ENCODE measurements around the gene HBS1L. TPM values are rescaled to one million over a fixed set of nuclear protein-coding genes. Genes with fewer than 3 reads are reported as not detected.
"Not testable (repeated sequence)": the region's sequence is repeated elsewhere in the genome, so short reads cannot be mapped to it uniquely, and the experiment has no call there.

HBS1L gene
- total and polyA plus RNA-seq, 8 donors, result 14.3 to 63.5 (median 30.7) TPM

GRCh38 chr6:135064586-135064985 lies 10.0 kb upstream of the HBS1L start:
- intact Hi-C loops (cut with DNase I; ENCODE audit: low total_unique reads), result no loop called here
- Histone ChIP-seq H3K27me3 (no peaks in the 10 kb centered on the region), H3K36me3 (no peaks in the 10 kb centered on the region), H3K9me3 (no peaks in the 10 kb centered on the region), H3K4me1 (no peaks in the 10 kb centered on the region), H3K27ac (no peak overlapping the region), H3K4me3 (no peak overlapping the region)
- TF ChIP-seq POLR2A (IDR thresholded peaks at IDR 0.05) (no peak), CTCF (IDR thresholded peaks at IDR 0.05) (no peak), POLR2AphosphoS5 (IDR thresholded peaks at IDR 0.05) (no peak), EP300 (IDR thresholded peaks at IDR 0.05) (no peak)
- WGBS, 5 donors, result 63 to 77% (median 72%) methylated on average over 1 of the region's 1 CpG
- no peak for DNase-seq

DNA sequence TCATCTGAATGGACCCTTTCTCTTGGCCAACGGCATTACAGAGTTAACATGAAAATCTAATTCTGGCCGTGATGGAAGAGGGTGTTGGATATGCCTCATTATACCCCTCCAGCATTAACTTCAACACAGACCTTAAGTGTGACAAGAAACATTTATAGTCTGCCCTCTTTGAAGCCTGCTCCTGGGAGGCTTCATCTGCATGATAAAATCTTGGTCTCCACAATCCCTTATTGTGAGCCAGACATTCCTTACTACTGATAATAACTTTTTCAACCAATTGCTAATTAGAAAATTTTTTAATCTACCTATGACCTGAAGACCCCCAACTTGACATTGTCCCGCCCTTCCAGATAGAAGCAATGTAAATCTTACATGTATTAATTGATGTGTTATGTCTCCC lies 9.3 kb upstream of the HBS1L start:
- Histone ChIP-seq H3K27me3 (no peaks in the 10 kb centered on the region), H3K27ac (no peak overlapping the region), H3K36me3 (no peaks in the 10 kb centered on the region), H3K4me3 (no peak overlapping the region), H3K9me3 (no peaks in the 10 kb centered on the region), H3K4me1 (no peaks in the 10 kb centered on the region)
- TF ChIP-seq EP300 (IDR thresholded peaks at IDR 0.05) (no peak), CTCF (IDR thresholded peaks at IDR 0.05) (no peak), POLR2AphosphoS5 (IDR thresholded peaks at IDR 0.05) (no peak), POLR2A (IDR thresholded peaks at IDR 0.05) (no peak)
- 79 to 92% (median 86%) methylated on average over 2 to 3 of the region's 3 CpGs for WGBS, 5 donors
- DNase-seq, result no peak
- intact Hi-C loops (cut with DNase I; ENCODE audit: low total_unique reads), result no loop called here

DNA sequence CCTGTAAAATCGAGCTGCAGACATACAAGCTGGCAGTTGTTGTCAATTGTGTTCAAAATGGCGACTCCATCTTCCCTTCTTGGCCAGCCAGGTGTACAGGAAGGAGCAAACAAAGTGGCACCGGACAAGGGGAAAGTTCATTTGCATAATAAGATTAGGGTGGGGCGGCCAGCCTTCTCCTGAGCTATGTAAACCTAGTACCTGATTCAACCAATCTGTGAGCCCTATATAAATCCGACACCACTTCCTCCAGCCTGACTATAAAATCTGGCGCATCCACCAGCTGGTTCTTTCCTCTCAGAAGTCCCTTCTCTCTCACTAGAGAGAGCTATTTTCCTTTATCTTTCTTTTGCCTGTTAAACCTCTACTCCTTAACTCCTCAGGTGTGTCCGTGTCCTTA lies 8.1 kb upstream of the HBS1L start:
- no peaks in the 10 kb centered on the region for H3K4me1 ChIP-seq
- no peak overlapping the region for H3K4me3 ChIP-seq
- DNase-seq, result peak in 1 of 2 donors; percentile 8
- no peaks in the 10 kb centered on the region for H3K36me3 ChIP-seq
- intact Hi-C loops (cut with DNase I; ENCODE audit: low total_unique reads), result no loop called here
- H3K27ac ChIP-seq, result no peak overlapping the region
- no peaks in the 10 kb centered on the region for H3K9me3 ChIP-seq
- TF ChIP-seq POLR2AphosphoS5 (IDR thresholded peaks at IDR 0.05) (no peak), CTCF (IDR thresholded peaks at IDR 0.05) (no peak), POLR2A (IDR thresholded peaks at IDR 0.05) (no peak), EP300 (IDR thresholded peaks at IDR 0.05) (no peak)
- 53 to 71% (median 64%) methylated on average over 7 of the region's 7 CpGs for WGBS, 5 donors
- no peaks in the 10 kb centered on the region for H3K27me3 ChIP-seq

DNA sequence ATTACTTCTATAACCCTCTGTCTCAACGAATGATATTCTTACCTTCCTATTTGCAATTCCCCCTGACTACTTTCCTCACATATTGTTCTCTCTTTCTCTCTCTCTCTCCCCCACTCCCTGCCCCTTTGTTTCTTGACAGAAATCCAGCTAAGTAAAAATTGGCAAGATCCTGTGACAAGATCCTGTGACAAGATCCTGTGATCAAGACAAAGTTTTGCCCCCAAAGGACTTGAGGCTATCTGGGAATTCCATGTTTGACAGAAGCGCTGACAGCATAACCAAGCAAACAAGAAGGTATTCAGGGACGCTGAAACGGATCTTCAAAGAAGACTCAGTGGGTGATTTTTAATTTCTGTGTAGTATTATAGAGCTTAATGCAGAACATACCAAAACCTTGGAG lies 5.5 kb upstream of the HBS1L start:
- 69 to 78% (median 72%) methylated on average over 4 of the region's 4 CpGs for WGBS, 5 donors
- DNase-seq, result no peak
- no peak overlapping the region for H3K27ac ChIP-seq
- intact Hi-C loops (cut with DNase I; ENCODE audit: low total_unique reads), result no loop called here
- no peak for TF ChIP-seq EP300 (IDR thresholded peaks at IDR 0.05)
- TF ChIP-seq POLR2A (IDR thresholded peaks at IDR 0.05), result no peak
- TF ChIP-seq POLR2AphosphoS5 (IDR thresholded peaks at IDR 0.05), result no peak
- no peak for TF ChIP-seq CTCF (IDR thresholded peaks at IDR 0.05)
- no peaks in the 10 kb centered on the region for H3K27me3 ChIP-seq
- H3K36me3 ChIP-seq, result no peaks in the 10 kb centered on the region
- H3K9me3 ChIP-seq, result no peaks in the 10 kb centered on the region
- peaks cover 3 to 5% (median 5%) of the 10 kb centered on the region in 4 donors for H3K4me1 ChIP-seq
- no peak overlapping the region for H3K4me3 ChIP-seq

DNA sequence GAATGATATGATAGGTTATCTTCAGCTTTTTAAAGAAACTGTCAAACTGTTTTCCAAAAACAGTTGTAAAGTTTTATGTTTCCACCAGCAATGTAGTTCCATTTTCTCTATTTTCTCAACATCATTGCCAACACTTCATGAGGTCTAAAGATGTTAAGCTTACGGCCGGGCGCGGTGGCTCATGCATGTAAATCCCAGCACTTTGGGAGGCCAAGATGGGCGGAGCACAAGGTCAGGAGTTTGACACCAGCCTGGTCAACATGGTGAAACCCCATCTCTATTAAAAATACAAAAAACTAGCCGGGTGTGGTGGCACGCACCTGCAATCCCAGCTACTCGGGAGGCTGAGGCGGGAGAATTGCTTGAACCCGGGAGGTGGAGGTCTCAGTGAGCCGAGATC lies 3.7 kb upstream of the HBS1L start:
- H3K4me1 ChIP-seq, result peaks cover 13 to 16% (median 14%) of the 10 kb centered on the region in 4 donors
- 89 to 95% (median 92%) methylated on average over 11 of the region's 11 CpGs for WGBS, 5 donors
- H3K27ac ChIP-seq; H3K27me3 ChIP-seq; H3K9me3 ChIP-seq; H3K4me3 ChIP-seq; DNase-seq; intact Hi-C loops (cut with DNase I; ENCODE audit: low total_unique reads); H3K36me3 ChIP-seq: not testable (repeated sequence)

Measured in stomach (tissue), 9 donors.